Measurements from ENCODE around the gene HSD3B7.
A peak's percentile ranks its signal among the peaks of the same experiment; 100 is the strongest.

HSD3B7 gene

GRCh38 chr16:30948667-30949649 lies 36.0 kb upstream of the HSD3B7 start, which contains the start of gene ORAI3 (continued):
- TF ChIP-seq ZNF350 (tag by site-specific recombination; IDR thresholded peaks at IDR 0.05) (no peak), ZBTB8A (tag by site-specific recombination; IDR thresholded peaks at IDR 0.05) (peak; percentile 92), ZXDB (tag by site-specific recombination; IDR thresholded peaks at IDR 0.05) (peak; percentile 45; the same call in 1 of the 2 replicates), ZNF626 (tag by site-specific recombination; IDR thresholded peaks at IDR 0.05) (no peak), YY2 (tag by site-specific recombination; IDR thresholded peaks at IDR 0.05) (no peak), ZNF114 (tag by site-specific recombination; IDR thresholded peaks at IDR 0.05) (no peak), ZNF76 (tag by site-specific recombination; IDR thresholded peaks at IDR 0.05; ENCODE audit: borderline replicate concordance, low read depth) (peak; percentile 53), GFI1B (tag by site-specific recombination; IDR thresholded peaks at IDR 0.05) (no peak), ZSCAN30 (tag by site-specific recombination; IDR thresholded peaks at IDR 0.05) (no peak; the same call in 1 of the 2 replicates), ZNF596 (tag by site-specific recombination; IDR thresholded peaks at IDR 0.05) (peak; percentile 15; the same call in 1 of the 2 replicates), ZNF677 (tag by site-specific recombination; IDR thresholded peaks at IDR 0.05) (peak; percentile 51; the same call in 1 of the 2 replicates), OVOL3 (tag by site-specific recombination; IDR thresholded peaks at IDR 0.05) (no peak), IKZF3 (tag by site-specific recombination; IDR thresholded peaks at IDR 0.05) (peak; percentile 72; the same call in 1 of the 2 replicates), KLF16 (tag by site-specific recombination; IDR thresholded peaks at IDR 0.05) (peak; percentile 36; the same call in 1 of the 2 replicates), ZBTB44 (tag by site-specific recombination; IDR thresholded peaks at IDR 0.05) (no peak), ZSCAN5A (tag by site-specific recombination; IDR thresholded peaks at IDR 0.05) (peak; percentile 41; the same call in 1 of the 2 replicates), ZNF341 (tag by site-specific recombination; IDR thresholded peaks at IDR 0.05; ENCODE audit: low read depth) (no peak), REST (tag by site-specific recombination; IDR thresholded peaks at IDR 0.05) (peak; percentile 39), ZNF530 (tag by site-specific recombination; IDR thresholded peaks at IDR 0.05; ENCODE audit: low read depth) (no peak), GLI2 (tag by site-specific recombination; IDR thresholded peaks at IDR 0.05; ENCODE audit: borderline replicate concordance, low read depth) (no peak), ZNF266 (tag by site-specific recombination; IDR thresholded peaks at IDR 0.05; ENCODE audit: low read depth) (no peak), ZNF639 (tag by site-specific recombination; IDR thresholded peaks at IDR 0.05) (no peak), KLF8 (tag by site-specific recombination; IDR thresholded peaks at IDR 0.05) (0 out of 2 replicates have a peak, but pooled peaks have one; percentile 22), GLIS2 (tag by site-specific recombination; IDR thresholded peaks at IDR 0.05) (peak; percentile 91), ZNF580 (tag by site-specific recombination; IDR thresholded peaks at IDR 0.05) (no peak), ZNF394 (tag by site-specific recombination; IDR thresholded peaks at IDR 0.05; ENCODE audit: borderline replicate concordance) (no peak), ZNF132 (tag by site-specific recombination; IDR thresholded peaks at IDR 0.05; ENCODE audit: borderline replicate concordance) (no peak), KLF7 (tag by site-specific recombination; IDR thresholded peaks at IDR 0.05; ENCODE audit: borderline replicate concordance) (no peak)
